Measurements from ENCODE around the gene KRT37. TPM values are rescaled to one million over a fixed set of nuclear protein-coding genes. Genes with fewer than 3 reads are reported as not detected.
A peak's percentile ranks its signal among the peaks of the same experiment; 100 is the strongest.

Gene KRT37
- total RNA-seq, 1 experiment from 2014 or later: not detected

- POLR2A ChIA-PET: no interaction called here
- ATAC-seq (no peak), DNase-seq (ENCODE audit: low read depth, low spot score) (no peak)
- no peak for TF ChIP-seq CTCF (IDR thresholded peaks at IDR 0.05)
- no peak for TF ChIP-seq REST (IDR thresholded peaks at IDR 0.05; ENCODE audit: insufficient read depth in 1 of 2, low read depth in 2 of 2, low read length in 1 of 2)
- Histone ChIP-seq H3K4me3 (ENCODE audit: low read depth in 2 of 2, low read length in 2 of 2) (no peak overlapping the region), H3K9me3 (ENCODE audit: control insufficient read depth, insufficient read depth, low read depth, low read length) (no peaks in the 10 kb centered on the region), H3K4me1 (ENCODE audit: control insufficient read depth, insufficient read depth, low read length) (peaks cover 17% of the 10 kb centered on the region; the same call in 1 of the 2 replicates), H3K36me3 (ENCODE audit: control insufficient read depth, insufficient read depth, low read length) (no peaks in the 10 kb centered on the region), H3K27me3 (ENCODE audit: control insufficient read depth, insufficient read depth, low read length) (no peaks in the 10 kb centered on the region), H3K27ac (ENCODE audit: low read length) (no peak overlapping the region)
- intact Hi-C loops (cut with micrococcal nuclease; ENCODE audit: unreplicated experiment) (no loop called here), in situ Hi-C loops (cut with HindIII; ENCODE audit: low pct_unique_long_range_greater_than_20kb, low sequenced_read_pairs) (no loop called here)
- BruUV-seq (replicated peaks): no TSS peak
- CTCF ChIA-PET: no interaction called here
Observed at GRCh38 chr17:41411072-41411840, 13.1 kb downstream of the KRT37 start.

- Histone ChIP-seq H3K4me3 (ENCODE audit: low read depth in 2 of 2, low read length in 2 of 2) (no peak overlapping the region), H3K36me3 (ENCODE audit: control insufficient read depth, insufficient read depth, low read length) (no peaks in the 10 kb centered on the region), H3K27ac (ENCODE audit: low read length) (peak overlapping the region; percentile 13; the same call in 1 of the 2 replicates), H3K27me3 (ENCODE audit: control insufficient read depth, insufficient read depth, low read length) (no peaks in the 10 kb centered on the region), H3K9me3 (ENCODE audit: control insufficient read depth, insufficient read depth, low read depth, low read length) (no peaks in the 10 kb centered on the region), H3K4me1 (ENCODE audit: control insufficient read depth, insufficient read depth, low read length) (peaks cover 13% of the 10 kb centered on the region)
- CTCF ChIA-PET: interaction anchor here (1.5 kb wide), 1 partner anchor 10 kb away, joined by 4 read pairs; no protein-coding TSS in a partner anchor
- no TSS peak for BruUV-seq (replicated peaks)
- DNase-seq (ENCODE audit: low read depth, low spot score) (no peak), ATAC-seq (no peak)
- intact Hi-C loops (cut with micrococcal nuclease; ENCODE audit: unreplicated experiment): no loop called here
- in situ Hi-C loops (cut with HindIII; ENCODE audit: low pct_unique_long_range_greater_than_20kb, low sequenced_read_pairs): no loop called here
- TF ChIP-seq TCF7L2 (IDR thresholded peaks at IDR 0.05; ENCODE audit: low read depth, low read length) (no peak), REST (IDR thresholded peaks at IDR 0.05; ENCODE audit: insufficient read depth in 1 of 2, low read depth in 2 of 2, low read length in 1 of 2) (no peak), CTCF (IDR thresholded peaks at IDR 0.05) (no peak), POLR2AphosphoS5 (IDR thresholded peaks at IDR 0.05; ENCODE audit: low read depth, low read length) (no peak), SIN3A (IDR thresholded peaks at IDR 0.05; ENCODE audit: borderline replicate concordance, insufficient read depth, low read depth, low read length) (no peak)
- POLR2A ChIA-PET: no interaction called here
Observed at GRCh38 chr17:41407226-41407625, 17.2 kb downstream of the KRT37 start.
